Measurements from ENCODE around the gene SEPTIN6.

GRCh38 chrX:119696251-119696890 lies 3.4 kb upstream of the SEPTIN6 start:
- no peak for TF ChIP-seq CTCF (IDR thresholded peaks at IDR 0.05)
- TF ChIP-seq POLR2AphosphoS5 (IDR thresholded peaks at IDR 0.05), result no peak
- no peak for TF ChIP-seq POLR2A (IDR thresholded peaks at IDR 0.05)
